Measurements from ENCODE around the gene PRKACB. TPM values are rescaled to one million over a fixed set of nuclear protein-coding genes. Genes with fewer than 3 reads are reported as not detected.

Gene PRKACB
- polyA plus RNA-seq, 1 donor (not counting 4 experiments of a cell fraction or from before 2014, with no cell fraction given): 15.3 TPM

DNA sequence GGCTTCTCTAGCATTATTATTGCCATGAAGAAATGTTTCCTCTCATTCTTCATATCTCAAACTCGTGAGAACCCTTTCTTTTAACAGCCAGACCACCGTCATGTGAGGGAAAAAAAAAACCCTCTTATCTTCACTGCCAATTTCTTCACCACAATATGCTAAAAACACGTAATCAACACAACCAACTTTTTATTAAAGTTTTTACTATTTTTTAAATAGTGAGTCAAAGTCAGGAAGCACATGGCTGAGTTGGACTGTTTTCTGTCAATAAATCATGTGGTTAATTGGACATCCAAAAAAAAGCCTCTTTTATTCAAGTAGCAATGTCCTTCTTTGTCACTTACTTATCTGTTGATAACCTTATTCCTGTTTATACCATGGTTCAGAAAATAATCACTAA is 101.5 kb downstream of the PRKACB start:
- Histone ChIP-seq H4K20me1 (ENCODE audit: control insufficient read depth, extremely low read depth, insufficient read depth, low read length) (no peaks in the 10 kb centered on the region), H3K9ac (ENCODE audit: control insufficient read depth, extremely low read depth, insufficient read depth, low read length) (no peak overlapping the region), H3K79me2 (ENCODE audit: control insufficient read depth, insufficient read depth, low read length) (no peaks in the 10 kb centered on the region), H2AFZ (ENCODE audit: control insufficient read depth, low read length) (no peak overlapping the region), H3K27ac (ENCODE audit: control insufficient read depth, insufficient read depth, low read length) (no peak overlapping the region), H3K4me1 (ENCODE audit: control insufficient read depth, extremely low read depth, insufficient read depth, low read length) (no peaks in the 10 kb centered on the region), H3K9me1 (ENCODE audit: control insufficient read depth, extremely low read depth, insufficient read depth, low read length) (no peaks in the 10 kb centered on the region), H3K27me3 (ENCODE audit: control insufficient read depth, extremely low read depth, insufficient read depth, low read length) (no peaks in the 10 kb centered on the region), H3K9me3 (ENCODE audit: control insufficient read depth, low read depth, low read length) (no peaks in the 10 kb centered on the region), H3K4me2 (ENCODE audit: control insufficient read depth, extremely low read depth, insufficient read depth, low read depth, low read length) (no peak overlapping the region), H3K4me3 (ENCODE audit: control insufficient read depth in 2 of 3, extremely low read depth in 1 of 3, insufficient read depth in 2 of 3, low read depth in 1 of 3, low read length in 3 of 3) (no peak overlapping the region), H3K36me3 (ENCODE audit: control insufficient read depth in 2 of 2, extremely low read depth in 1 of 2, insufficient read depth in 2 of 2, low read length in 2 of 2) (no peaks in the 10 kb centered on the region)
- dilution Hi-C loops (cut with MboI; ENCODE audit: extremely low pct_ligation_motif_present, low sequenced_read_pairs): no loop called here
- no peak for TF ChIP-seq EZH2 (IDR thresholded peaks at IDR 0.05; ENCODE audit: low read length)
- no peak for TF ChIP-seq CTCF (optimal IDR thresholded peaks at IDR 0.05 in 1 of 3, IDR thresholded peaks at IDR 0.05 in 1 of 3, conservative IDR thresholded peaks at IDR 0.05 in 1 of 3; ENCODE audit: extremely low read depth in 1 of 3, insufficient read depth in 2 of 3, low read length in 3 of 3)
- FAIRE-seq: no peak
- no peak for DNase-seq (ENCODE audit: low read depth, low spot score)

GRCh38 chr1:84246213-84246612 is 102.1 kb downstream of the PRKACB start:
- no peaks in the 10 kb centered on the region for H3K9me3 ChIP-seq (ENCODE audit: control insufficient read depth, low read depth, low read length)
- H3K4me3 ChIP-seq (ENCODE audit: control insufficient read depth in 2 of 3, extremely low read depth in 1 of 3, insufficient read depth in 2 of 3, low read depth in 1 of 3, low read length in 3 of 3): no peak overlapping the region
- no peak overlapping the region for H3K27ac ChIP-seq (ENCODE audit: control insufficient read depth, insufficient read depth, low read length)
- H2AFZ ChIP-seq (ENCODE audit: control insufficient read depth, low read length): no peak overlapping the region
- H3K9ac ChIP-seq (ENCODE audit: control insufficient read depth, extremely low read depth, insufficient read depth, low read length): no peak overlapping the region
- H3K4me2 ChIP-seq (ENCODE audit: control insufficient read depth, extremely low read depth, insufficient read depth, low read depth, low read length): no peak overlapping the region
- no peak for FAIRE-seq
- dilution Hi-C loops (cut with MboI; ENCODE audit: extremely low pct_ligation_motif_present, low sequenced_read_pairs): no loop called here
- DNase-seq (ENCODE audit: low read depth, low spot score): no peak
- no peaks in the 10 kb centered on the region for H3K27me3 ChIP-seq (ENCODE audit: control insufficient read depth, extremely low read depth, insufficient read depth, low read length)
- H4K20me1 ChIP-seq (ENCODE audit: control insufficient read depth, extremely low read depth, insufficient read depth, low read length): no peaks in the 10 kb centered on the region
- no peaks in the 10 kb centered on the region for H3K4me1 ChIP-seq (ENCODE audit: control insufficient read depth, extremely low read depth, insufficient read depth, low read length)
- H3K79me2 ChIP-seq (ENCODE audit: control insufficient read depth, insufficient read depth, low read length): no peaks in the 10 kb centered on the region
- H3K36me3 ChIP-seq (ENCODE audit: control insufficient read depth in 2 of 2, extremely low read depth in 1 of 2, insufficient read depth in 2 of 2, low read length in 2 of 2): no peaks in the 10 kb centered on the region
- TF ChIP-seq CTCF (optimal IDR thresholded peaks at IDR 0.05 in 1 of 3, IDR thresholded peaks at IDR 0.05 in 1 of 3, conservative IDR thresholded peaks at IDR 0.05 in 1 of 3; ENCODE audit: extremely low read depth in 1 of 3, insufficient read depth in 2 of 3, low read length in 3 of 3) (no peak), EZH2 (IDR thresholded peaks at IDR 0.05; ENCODE audit: low read length) (no peak)
- H3K9me1 ChIP-seq (ENCODE audit: control insufficient read depth, extremely low read depth, insufficient read depth, low read length): no peaks in the 10 kb centered on the region
